Cardiac muscle cell (in vitro differentiated cells and primary cell): Measurements from ENCODE around the gene CYSRT1. TPM values are rescaled to one million over a fixed set of nuclear protein-coding genes. Genes with fewer than 3 reads are reported as not detected.

Experiments used
- DNase-seq, 2 donors: peaks; one replicate each; pipeline versions ENCODE4 v3.0.0 to v3.0.0-alpha.2; 2010 to 2017; ENCODE audit warnings: low read depth in 1 of 2, low spot score in 1 of 2
- H3K27ac ChIP-seq: fragments of 200-600 bp; sonication (generic); 2 replicates; pipeline ENCODE4 v1.5.1; 2016
- H3K27me3 ChIP-seq: fragments of 200-600 bp; sonication (generic); 2 replicates; pipeline ENCODE4 v1.6.0; 2016; ENCODE audit warnings: control low read depth
- H3K36me3 ChIP-seq: fragments of 200-600 bp; sonication (generic); 2 replicates; pipeline ENCODE4 v1.5.1; 2016; ENCODE audit warnings: control low read depth
- H3K4me1 ChIP-seq: fragments of 200-600 bp; sonication (generic); 2 replicates; pipeline ENCODE4 v1.8.1; 2017; ENCODE audit warnings: low read depth, mild to moderate bottlenecking, mixed run types
- H3K4me3 ChIP-seq: fragments of 200-600 bp; sonication (generic); 2 replicates; pipeline ENCODE4 v1.5.1; 2016; ENCODE audit warnings: mild to moderate bottlenecking
- H3K9me3 ChIP-seq: fragments of 200-600 bp; sonication (generic); 2 replicates; pipeline ENCODE4 v1.5.1; 2017; ENCODE audit warnings: low read depth, mild to moderate bottlenecking, control low read depth
- polyA plus RNA-seq: library from polyadenylated mRNA; unstranded; fragments of >200 nt; fragmentation: Nextera tagmentation; extraction: Ambion mirVana; gene quantifications from 2 replicates; pipeline ENCODE4 v1.2.1, GENCODE V29; 2016
- total RNA-seq: library from RNA; depleted of rRNA; stranded (reverse); fragments of >200 nt; gene quantifications from 2 replicates; pipeline ENCODE4 v1.2.3, GENCODE V29; 2016
- TF ChIP-seq, protein P1 (sequence below): IDR thresholded peaks from 2 replicates; pipeline ENCODE4 v1.5.1; 2012; ENCODE audit warnings: low read depth, mild to moderate bottlenecking, low read length

The CYSRT1 gene
- total and polyA plus RNA-seq, 2 experiments from 2014 or later = 6.6 to 7.0 TPM

DNA sequence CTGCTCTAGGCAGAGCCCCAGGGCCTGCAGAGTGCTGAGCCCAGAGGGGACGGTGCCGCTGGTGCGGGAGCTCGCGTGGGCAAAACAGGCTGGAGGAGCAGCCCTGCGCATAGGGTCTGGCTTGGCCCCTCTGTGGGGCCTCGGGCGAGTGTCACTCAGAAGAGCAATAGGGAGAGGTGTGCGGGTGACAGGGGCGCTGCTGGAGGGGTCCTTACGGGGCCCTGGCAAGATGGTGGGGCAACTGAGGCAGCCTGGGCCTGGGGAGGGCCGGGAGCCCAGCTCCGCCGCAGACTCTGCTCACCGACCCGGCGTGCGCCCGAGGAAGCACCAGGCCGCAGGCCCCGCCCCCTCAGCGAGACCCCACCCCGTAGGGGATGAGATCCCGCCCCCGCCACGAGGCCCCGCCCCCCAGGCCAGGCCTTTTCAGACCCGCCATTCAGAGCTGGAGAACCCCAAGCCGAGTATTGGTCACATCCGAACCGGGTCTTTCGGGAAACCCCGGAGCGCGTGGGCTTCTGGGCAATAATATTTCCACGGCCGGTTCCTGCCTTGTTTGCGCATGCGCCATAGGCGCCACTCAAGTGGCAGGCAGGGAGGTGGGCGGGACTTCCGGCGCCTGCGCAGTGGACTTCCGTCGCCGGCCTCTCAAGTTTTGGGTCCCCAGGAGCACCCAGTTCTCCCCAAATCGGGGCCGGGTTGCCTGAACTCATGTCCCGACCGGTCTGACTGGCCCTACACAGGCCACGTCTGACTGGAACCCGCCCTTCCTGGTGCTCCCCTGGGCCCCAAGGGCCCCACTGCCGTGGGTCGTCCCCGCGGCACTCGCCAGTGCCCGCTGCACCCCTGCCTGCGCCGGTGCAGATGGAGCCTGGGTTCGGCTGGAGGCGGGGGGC, 1.6 kb upstream of the CYSRT1 start:
- peak overlapping the region; percentile 49 for H3K4me3 ChIP-seq
- no peaks in the 10 kb centered on the region for H3K36me3 ChIP-seq
- peaks cover 23% of the 10 kb centered on the region for H3K4me1 ChIP-seq
- no peaks in the 10 kb centered on the region for H3K27me3 ChIP-seq
- no peaks in the 10 kb centered on the region for H3K9me3 ChIP-seq
- TF ChIP-seq, protein P1, sequence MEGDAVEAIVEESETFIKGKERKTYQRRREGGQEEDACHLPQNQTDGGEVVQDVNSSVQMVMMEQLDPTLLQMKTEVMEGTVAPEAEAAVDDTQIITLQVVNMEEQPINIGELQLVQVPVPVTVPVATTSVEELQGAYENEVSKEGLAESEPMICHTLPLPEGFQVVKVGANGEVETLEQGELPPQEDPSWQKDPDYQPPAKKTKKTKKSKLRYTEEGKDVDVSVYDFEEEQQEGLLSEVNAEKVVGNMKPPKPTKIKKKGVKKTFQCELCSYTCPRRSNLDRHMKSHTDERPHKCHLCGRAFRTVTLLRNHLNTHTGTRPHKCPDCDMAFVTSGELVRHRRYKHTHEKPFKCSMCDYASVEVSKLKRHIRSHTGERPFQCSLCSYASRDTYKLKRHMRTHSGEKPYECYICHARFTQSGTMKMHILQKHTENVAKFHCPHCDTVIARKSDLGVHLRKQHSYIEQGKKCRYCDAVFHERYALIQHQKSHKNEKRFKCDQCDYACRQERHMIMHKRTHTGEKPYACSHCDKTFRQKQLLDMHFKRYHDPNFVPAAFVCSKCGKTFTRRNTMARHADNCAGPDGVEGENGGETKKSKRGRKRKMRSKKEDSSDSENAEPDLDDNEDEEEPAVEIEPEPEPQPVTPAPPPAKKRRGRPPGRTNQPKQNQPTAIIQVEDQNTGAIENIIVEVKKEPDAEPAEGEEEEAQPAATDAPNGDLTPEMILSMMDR = no peak
- peak overlapping the region; percentile 81 for H3K27ac ChIP-seq
- peak; percentile 98 for DNase-seq

GRCh38 chr9:137225699-137226331, 841 bp downstream of the CYSRT1 start:
- TF ChIP-seq, protein P1 = no peak

DNA sequence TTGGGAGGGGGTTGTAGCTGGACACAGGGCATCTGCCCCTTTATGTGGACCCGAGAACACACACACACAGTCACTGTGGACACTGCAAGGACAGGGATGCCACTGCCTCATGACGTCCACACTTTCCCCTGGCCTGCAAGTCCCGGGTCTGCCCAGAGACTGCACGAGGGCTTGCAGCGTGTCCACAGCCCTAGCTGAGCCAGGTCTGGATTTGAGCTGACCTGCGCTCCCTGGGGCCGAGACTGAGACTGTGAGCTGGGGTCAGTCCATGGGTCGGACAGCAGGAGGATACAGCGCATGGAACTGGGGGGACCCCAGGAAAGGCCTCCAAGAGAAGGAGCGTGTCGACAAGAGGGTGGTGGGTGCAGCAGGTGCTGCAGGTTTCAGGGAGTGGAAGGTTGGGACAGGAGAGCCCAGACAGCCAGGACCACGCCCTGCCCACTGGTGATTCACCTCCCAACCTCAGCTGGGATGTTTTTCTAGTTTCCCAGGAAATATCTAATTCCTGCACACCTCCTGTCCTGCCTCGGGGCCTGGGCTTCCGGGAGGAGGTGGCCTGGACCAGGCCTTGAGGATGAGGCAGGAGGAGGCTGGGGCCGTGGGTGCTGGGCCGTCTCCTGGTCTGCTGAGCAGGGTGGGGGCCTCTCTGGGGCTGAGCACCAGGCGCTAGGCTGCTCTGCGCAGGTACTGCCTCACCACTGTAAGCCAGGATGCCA, 1.5 kb downstream of the CYSRT1 start:
- DNase-seq = no peak
- Histone ChIP-seq H3K4me3 (no peak overlapping the region), H3K36me3 (no peaks in the 10 kb centered on the region), H3K27me3 (no peaks in the 10 kb centered on the region), H3K9me3 (no peaks in the 10 kb centered on the region), H3K4me1 (peaks cover 8% of the 10 kb centered on the region), H3K27ac (no peak overlapping the region)
- TF ChIP-seq, protein P1 = no peak

More at GRCh38 chr9:137225699-137226331, 841 bp downstream of the CYSRT1 start:
- peaks cover 8% of the 10 kb centered on the region for H3K4me1 ChIP-seq
- H3K27ac ChIP-seq = no peak overlapping the region
- H3K27me3 ChIP-seq = no peaks in the 10 kb centered on the region
- H3K36me3 ChIP-seq = no peaks in the 10 kb centered on the region
- DNase-seq = no peak
- H3K4me3 ChIP-seq = no peak overlapping the region
- no peaks in the 10 kb centered on the region for H3K9me3 ChIP-seq

GRCh38 chr9:137227054-137227852, 2.3 kb downstream of the CYSRT1 start, which contains the start of gene RNF224:
RNF224 (plus strand) TSS chr9:137227502; CDS start chr9:137228336, 834 bp downstream.
- H3K27me3 ChIP-seq = no peaks in the 10 kb centered on the region
- H3K9me3 ChIP-seq = no peaks in the 10 kb centered on the region
- H3K4me3 ChIP-seq = no peak within 1 kb of the TSS
- no peak within 1 kb of the TSS for H3K27ac ChIP-seq
- TF ChIP-seq, protein P1 = peak; percentile 82
- H3K4me1 ChIP-seq = peaks cover 8% of the 10 kb centered on the region
- peak; percentile 82 to 88 for DNase-seq
- H3K36me3 ChIP-seq = no peaks in the 10 kb centered on the region
